SK-N-SH (cell line): ENCODE data around the gene GAS1. TPM values are rescaled to one million over a fixed set of nuclear protein-coding genes. Genes with fewer than 3 reads are reported as not detected.

Experiments used
- CTCF ChIA-PET: fragments of 300-600, 350-600 bp; formaldehyde crosslinking; extraction: SDS; loops from one replicate; lab custom pipeline; 2021; lab: Yijun Ruan, JAX
- POLR2A ChIA-PET: fragments of 350-600 bp; sonication (Branson Sonifier 250); formaldehyde crosslinking; extraction: SDS; loops from one replicate; lab custom pipeline; 2020; ENCODE audit warnings: antibody characterized with exemption, inconsistent platforms; lab: Yijun Ruan, JAX
- DNase-seq: peaks from one replicate; pipeline ENCODE4 v3.0.0; 2012
- H2AFZ ChIP-seq: fragments of 200-600 bp; sonication (generic); 2 replicates; pipeline ENCODE4 v1.8.1; 2016; ENCODE audit warnings: antibody characterized with exemption, mild to moderate bottlenecking, low read depth
- H3F3A ChIP-seq: fragments of 200-600 bp; sonication (generic); replicated peaks from 2 replicates; pipeline ENCODE3; 2016; ENCODE audit warnings: antibody characterized with exemption, mild to moderate bottlenecking; ENCODE audit not compliant: insufficient read depth
- H3K27ac ChIP-seq, 2 experiments: fragments of 200-500 bp in 1 of 2; fragments of 200-600 bp in 1 of 2; sonication (Bioruptor generic) in 1 of 2; sonication (generic), shearing (Covaris generic) in 1 of 2; 2 replicates each; pipeline versions ENCODE4 v1.5.1 to v1.6.1; 2014 to 2016; ENCODE audit warnings: low read depth in 2 of 2, inconsistent platforms in 1 of 2, low read length in 1 of 2, mild to moderate bottlenecking in 1 of 2, mixed read lengths in 1 of 2
- H3K27me3 ChIP-seq: fragments of 200-600 bp; sonication (generic), shearing (Covaris generic); 2 replicates; pipeline ENCODE4 v1.6.1; 2016; ENCODE audit warnings: mixed run types; ENCODE audit not compliant: insufficient read depth
- H3K36me3 ChIP-seq, 2 experiments: fragments of 200-500 bp in 1 of 2; fragments of 200-600 bp in 1 of 2; sonication (Bioruptor generic) in 1 of 2; sonication (generic) in 1 of 2; replicated peaks in 1 of 2; 2 replicates each; pipeline versions ENCODE3 to v1.5.1; 2014 to 2016; ENCODE audit warnings: low read length in 1 of 2, mild to moderate bottlenecking in 1 of 2; ENCODE audit not compliant: insufficient read depth in 2 of 2, control insufficient read depth in 1 of 2
- H3K4me1 ChIP-seq, 2 experiments: fragments of 200-500 bp in 1 of 2; fragments of 200-600 bp in 1 of 2; sonication (Bioruptor generic) in 1 of 2; sonication (generic), shearing (Covaris generic) in 1 of 2; 2 replicates each; pipeline versions ENCODE4 v1.5.1 to v1.6.1; 2014 to 2016; ENCODE audit warnings: low read depth in 1 of 2, low read length in 1 of 2, mixed run types in 1 of 2; ENCODE audit not compliant: insufficient read depth in 2 of 2, control insufficient read depth in 1 of 2
- H3K4me2 ChIP-seq: fragments of 200-600 bp; sonication (generic), shearing (Covaris generic); 2 replicates; pipeline ENCODE4 v1.6.1; 2017; ENCODE audit warnings: mixed run types
- H3K4me3 ChIP-seq, 2 experiments: fragments of 200-500 bp in 1 of 2; fragments of 200-600 bp in 1 of 2; sonication (Bioruptor generic) in 1 of 2; sonication (generic), shearing (Covaris generic) in 1 of 2; 2 replicates each; pipeline versions ENCODE4 v1.5.1 to v1.8.1; 2014 to 2016; ENCODE audit warnings: low read depth in 2 of 2, inconsistent platforms in 1 of 2, low read length in 1 of 2, mild to moderate bottlenecking in 1 of 2, mixed read lengths in 1 of 2, moderate library complexity in 1 of 2
- H3K79me2 ChIP-seq: fragments of 200-600 bp; sonication (generic); 2 replicates; pipeline ENCODE4 v1.8.1; 2017; ENCODE audit warnings: mild to moderate bottlenecking; ENCODE audit not compliant: insufficient read depth
- H3K9ac ChIP-seq: fragments of 200-600 bp; sonication (generic); 2 replicates; pipeline ENCODE4 v1.6.1; 2017; ENCODE audit warnings: mixed run types
- H3K9me2 ChIP-seq: fragments of 200-600 bp; sonication (generic); 2 replicates; pipeline ENCODE4 v1.6.1; 2017; ENCODE audit warnings: mixed run types
- H3K9me3 ChIP-seq: fragments of 200-600 bp; sonication (generic); 2 replicates; pipeline ENCODE4 v1.6.1; 2017; ENCODE audit warnings: mixed run types, mild to moderate bottlenecking, moderate library complexity
- H4K20me1 ChIP-seq: fragments of 200-600 bp; sonication (generic); 2 replicates; pipeline ENCODE4 v1.6.1; 2017; ENCODE audit warnings: mild to moderate bottlenecking, mixed run types; ENCODE audit not compliant: insufficient read depth
- CHD2 ChIP-seq: fragments of 150-350 bp; IDR thresholded peaks from 2 replicates; pipeline ENCODE4 v1.6.1; 2018; ENCODE audit warnings: low read length; ENCODE audit not compliant: partially characterized antibody
- EZH2phosphoT487 ChIP-seq: fragments of 200-600 bp; sonication (generic); IDR thresholded peaks from 2 replicates; pipeline ENCODE4 v1.6.1; 2017; ENCODE audit warnings: low read depth, mixed run types, mild to moderate bottlenecking, antibody characterized with exemption, moderate library complexity, borderline replicate concordance
- GABPA ChIP-seq: IDR thresholded peaks from 2 replicates; pipeline ENCODE4 v1.4.0; 2012; ENCODE audit warnings: low read depth, mild to moderate bottlenecking
- GATA2 ChIP-seq: sonication (generic); formaldehyde crosslinking; IDR thresholded peaks from 2 replicates; pipeline ENCODE4 v1.5.0; 2020; ENCODE audit warnings: mild to moderate bottlenecking, missing genetic modification reagents
- JUND ChIP-seq: IDR thresholded peaks from 2 replicates; pipeline ENCODE4 v1.4.0; 2012
- MXI1 ChIP-seq: IDR thresholded peaks from 2 replicates; pipeline ENCODE4 v1.6.1; 2012; ENCODE audit warnings: mild to moderate bottlenecking, low read depth, low read length, improper control_type of control experiment
- NRF1 ChIP-seq: IDR thresholded peaks from 2 replicates; pipeline ENCODE4 v1.6.1; 2012; ENCODE audit warnings: low read depth, mild to moderate bottlenecking, low read length
- WGBS: methylation state at CpG from one replicate; pipeline ENCODE4 v1.1.6; 2017; ENCODE audit warnings: low lambda C conversion rate; 5-methylcytosine and 5-hydroxymethylcytosine counted together
- polyA plus RNA-seq, 3 experiments: library from polyadenylated mRNA; depleted of rRNA; stranded (reverse); fragments of >200 nt; gene quantifications; 2 replicates each; pipeline ENCODE4 v1.2.3, GENCODE V29; 2012
- TF ChIP-seq, protein P1 (sequence below): fragments of 150-350 bp; IDR thresholded peaks from 2 replicates; pipeline ENCODE4 v1.6.1; 2017; ENCODE audit warnings: antibody characterized with exemption, low read length, low read depth, borderline replicate concordance
- TF ChIP-seq, protein P2 (sequence below): IDR thresholded peaks from 2 replicates; pipeline ENCODE4 v1.4.0; 2012; ENCODE audit warnings: low read depth, borderline replicate concordance
- TF ChIP-seq, protein P3 (sequence below): IDR thresholded peaks from 2 replicates; pipeline ENCODE4 v1.4.0; 2012; ENCODE audit warnings: low read depth
- TF ChIP-seq, protein P4 (sequence below): IDR thresholded peaks from 2 replicates; pipeline ENCODE4 v1.6.1; 2012; ENCODE audit warnings: mild to moderate bottlenecking, low read depth, low read length, moderate library complexity
- TF ChIP-seq, protein P5 (sequence below): IDR thresholded peaks from 2 replicates; pipeline ENCODE4 v1.4.0; 2012; ENCODE audit warnings: low read depth, borderline replicate concordance

The GAS1 gene
- polyA plus RNA-seq, 1 of the 3 experiments (the other 2 are of a cell fraction) = 37.8 TPM

DNA sequence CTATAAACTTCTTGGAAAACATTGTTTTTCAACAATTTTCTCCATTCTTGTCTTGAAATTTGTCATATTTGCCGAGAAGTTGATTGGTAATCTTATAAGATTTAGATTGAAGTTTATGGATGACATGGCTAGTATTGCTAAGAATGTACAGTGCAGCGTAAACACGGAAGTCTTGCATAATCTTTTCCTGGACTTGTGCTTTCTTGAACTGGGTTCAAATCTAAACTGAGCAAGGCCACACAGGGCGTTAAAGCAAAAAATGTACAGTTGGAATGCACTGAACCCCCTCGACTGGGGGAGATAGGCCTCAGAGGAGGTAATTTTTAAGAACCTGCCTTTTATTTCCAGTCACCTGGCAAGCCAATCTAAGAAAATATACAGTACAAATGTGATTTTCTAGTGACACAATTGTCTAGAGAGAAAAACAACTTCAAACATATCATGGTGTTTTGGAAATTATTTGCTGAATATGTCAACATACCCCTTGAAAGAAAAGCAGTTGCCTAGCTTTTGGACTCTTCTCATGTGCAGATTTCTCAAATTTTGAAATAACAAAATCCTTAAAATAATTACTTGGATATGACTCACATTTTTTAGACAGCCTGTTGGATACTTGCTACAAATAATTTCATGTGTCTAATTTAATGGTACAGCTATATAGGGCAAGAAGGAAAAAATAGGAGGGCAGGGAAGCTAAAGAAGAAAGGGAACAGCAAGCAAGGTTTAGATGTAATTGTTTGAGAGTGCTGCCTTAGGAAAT is 18.5 kb upstream of the GAS1 start:
- H3K9me2 ChIP-seq = no peaks in the 10 kb centered on the region
- no peaks in the 10 kb centered on the region for H4K20me1 ChIP-seq
- CTCF ChIA-PET = no interaction called here
- H3K9ac ChIP-seq = no peak overlapping the region
- no peak overlapping the region for H3K4me2 ChIP-seq
- no peaks in the 10 kb centered on the region for H3K36me3 ChIP-seq
- H2AFZ ChIP-seq = no peak overlapping the region
- no peaks in the 10 kb centered on the region for H3K9me3 ChIP-seq
- H3K27ac ChIP-seq = no peak overlapping the region
- 71% methylated on average over 5 of the region's 5 CpGs for WGBS
- TF ChIP-seq, protein P1, sequence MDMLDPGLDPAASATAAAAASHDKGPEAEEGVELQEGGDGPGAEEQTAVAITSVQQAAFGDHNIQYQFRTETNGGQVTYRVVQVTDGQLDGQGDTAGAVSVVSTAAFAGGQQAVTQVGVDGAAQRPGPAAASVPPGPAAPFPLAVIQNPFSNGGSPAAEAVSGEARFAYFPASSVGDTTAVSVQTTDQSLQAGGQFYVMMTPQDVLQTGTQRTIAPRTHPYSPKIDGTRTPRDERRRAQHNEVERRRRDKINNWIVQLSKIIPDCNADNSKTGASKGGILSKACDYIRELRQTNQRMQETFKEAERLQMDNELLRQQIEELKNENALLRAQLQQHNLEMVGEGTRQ = no peak
- TF ChIP-seq, protein P2, sequence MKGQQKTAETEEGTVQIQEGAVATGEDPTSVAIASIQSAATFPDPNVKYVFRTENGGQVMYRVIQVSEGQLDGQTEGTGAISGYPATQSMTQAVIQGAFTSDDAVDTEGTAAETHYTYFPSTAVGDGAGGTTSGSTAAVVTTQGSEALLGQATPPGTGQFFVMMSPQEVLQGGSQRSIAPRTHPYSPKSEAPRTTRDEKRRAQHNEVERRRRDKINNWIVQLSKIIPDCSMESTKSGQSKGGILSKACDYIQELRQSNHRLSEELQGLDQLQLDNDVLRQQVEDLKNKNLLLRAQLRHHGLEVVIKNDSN = no peak
- TF ChIP-seq, protein P3, sequence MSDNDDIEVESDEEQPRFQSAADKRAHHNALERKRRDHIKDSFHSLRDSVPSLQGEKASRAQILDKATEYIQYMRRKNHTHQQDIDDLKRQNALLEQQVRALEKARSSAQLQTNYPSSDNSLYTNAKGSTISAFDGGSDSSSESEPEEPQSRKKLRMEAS = no peak
- TF ChIP-seq JUND (no peak), GATA2 (CRISPR knock-in tag) (no peak), GABPA (no peak)
- TF ChIP-seq, protein P4, sequence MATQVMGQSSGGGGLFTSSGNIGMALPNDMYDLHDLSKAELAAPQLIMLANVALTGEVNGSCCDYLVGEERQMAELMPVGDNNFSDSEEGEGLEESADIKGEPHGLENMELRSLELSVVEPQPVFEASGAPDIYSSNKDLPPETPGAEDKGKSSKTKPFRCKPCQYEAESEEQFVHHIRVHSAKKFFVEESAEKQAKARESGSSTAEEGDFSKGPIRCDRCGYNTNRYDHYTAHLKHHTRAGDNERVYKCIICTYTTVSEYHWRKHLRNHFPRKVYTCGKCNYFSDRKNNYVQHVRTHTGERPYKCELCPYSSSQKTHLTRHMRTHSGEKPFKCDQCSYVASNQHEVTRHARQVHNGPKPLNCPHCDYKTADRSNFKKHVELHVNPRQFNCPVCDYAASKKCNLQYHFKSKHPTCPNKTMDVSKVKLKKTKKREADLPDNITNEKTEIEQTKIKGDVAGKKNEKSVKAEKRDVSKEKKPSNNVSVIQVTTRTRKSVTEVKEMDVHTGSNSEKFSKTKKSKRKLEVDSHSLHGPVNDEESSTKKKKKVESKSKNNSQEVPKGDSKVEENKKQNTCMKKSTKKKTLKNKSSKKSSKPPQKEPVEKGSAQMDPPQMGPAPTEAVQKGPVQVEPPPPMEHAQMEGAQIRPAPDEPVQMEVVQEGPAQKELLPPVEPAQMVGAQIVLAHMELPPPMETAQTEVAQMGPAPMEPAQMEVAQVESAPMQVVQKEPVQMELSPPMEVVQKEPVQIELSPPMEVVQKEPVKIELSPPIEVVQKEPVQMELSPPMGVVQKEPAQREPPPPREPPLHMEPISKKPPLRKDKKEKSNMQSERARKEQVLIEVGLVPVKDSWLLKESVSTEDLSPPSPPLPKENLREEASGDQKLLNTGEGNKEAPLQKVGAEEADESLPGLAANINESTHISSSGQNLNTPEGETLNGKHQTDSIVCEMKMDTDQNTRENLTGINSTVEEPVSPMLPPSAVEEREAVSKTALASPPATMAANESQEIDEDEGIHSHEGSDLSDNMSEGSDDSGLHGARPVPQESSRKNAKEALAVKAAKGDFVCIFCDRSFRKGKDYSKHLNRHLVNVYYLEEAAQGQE = no peak
- no peak overlapping the region for H3K4me3 ChIP-seq
- H3F3A ChIP-seq = no peaks in the 10 kb centered on the region
- no peaks in the 10 kb centered on the region for H3K79me2 ChIP-seq
- DNase-seq = no peak
- H3K4me1 ChIP-seq = no peaks in the 10 kb centered on the region
- POLR2A ChIA-PET = no interaction called here
- H3K27me3 ChIP-seq = no peaks in the 10 kb centered on the region

DNA sequence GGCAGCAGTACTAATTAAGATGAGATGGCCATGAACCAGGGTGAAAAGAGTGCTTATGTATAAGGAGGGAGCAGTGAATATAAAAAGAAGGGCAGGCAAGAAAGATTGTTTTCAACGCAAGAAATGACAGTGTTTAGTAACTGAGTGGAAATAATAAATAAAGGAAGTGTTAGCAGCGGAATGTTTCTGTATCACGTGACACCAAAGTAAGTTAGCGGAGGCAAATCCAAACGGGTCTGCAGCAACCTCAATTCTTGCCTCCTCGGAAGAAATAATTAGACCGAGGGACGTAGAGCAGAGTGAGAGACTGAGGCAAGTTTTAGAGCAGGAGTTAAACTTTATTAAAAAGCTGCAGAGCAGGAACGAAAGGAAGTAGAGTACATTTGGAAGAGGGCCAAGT is 15.4 kb upstream of the GAS1 start:
- Histone ChIP-seq H3K9me2 (no peaks in the 10 kb centered on the region), H3K9ac (no peak overlapping the region), H3K36me3 (no peaks in the 10 kb centered on the region), H3K27me3 (no peaks in the 10 kb centered on the region), H3K4me2 (no peak overlapping the region), H4K20me1 (no peaks in the 10 kb centered on the region), H3K79me2 (no peaks in the 10 kb centered on the region), H3K9me3 (no peaks in the 10 kb centered on the region), H3K27ac (no peak overlapping the region), H3K4me1 (peaks cover 0 to 3% of the 10 kb centered on the region in 2 experiments; a peak in 1 of 4 replicates), H3K4me3 (no peak overlapping the region), H2AFZ (no peak overlapping the region), H3F3A (no peaks in the 10 kb centered on the region)
- DNase-seq = no peak
- WGBS = 91% methylated on average over 9 of the region's 9 CpGs
- CTCF ChIA-PET = interaction anchor here (1.4 kb wide), 1 partner anchor 14 kb away, joined by 4 read pairs; no protein-coding TSS in a partner anchor
- POLR2A ChIA-PET = no interaction called here
- TF ChIP-seq MXI1 (no peak), NRF1 (no peak), EZH2phosphoT487 (no peak), CHD2 (no peak)
- TF ChIP-seq, protein P5, sequence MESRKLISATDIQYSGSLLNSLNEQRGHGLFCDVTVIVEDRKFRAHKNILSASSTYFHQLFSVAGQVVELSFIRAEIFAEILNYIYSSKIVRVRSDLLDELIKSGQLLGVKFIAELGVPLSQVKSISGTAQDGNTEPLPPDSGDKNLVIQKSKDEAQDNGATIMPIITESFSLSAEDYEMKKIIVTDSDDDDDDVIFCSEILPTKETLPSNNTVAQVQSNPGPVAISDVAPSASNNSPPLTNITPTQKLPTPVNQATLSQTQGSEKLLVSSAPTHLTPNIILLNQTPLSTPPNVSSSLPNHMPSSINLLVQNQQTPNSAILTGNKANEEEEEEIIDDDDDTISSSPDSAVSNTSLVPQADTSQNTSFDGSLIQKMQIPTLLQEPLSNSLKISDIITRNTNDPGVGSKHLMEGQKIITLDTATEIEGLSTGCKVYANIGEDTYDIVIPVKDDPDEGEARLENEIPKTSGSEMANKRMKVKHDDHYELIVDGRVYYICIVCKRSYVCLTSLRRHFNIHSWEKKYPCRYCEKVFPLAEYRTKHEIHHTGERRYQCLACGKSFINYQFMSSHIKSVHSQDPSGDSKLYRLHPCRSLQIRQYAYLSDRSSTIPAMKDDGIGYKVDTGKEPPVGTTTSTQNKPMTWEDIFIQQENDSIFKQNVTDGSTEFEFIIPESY = no peak
